HepG2 (cell line): ENCODE data around the gene NHERF2. TPM values are rescaled to one million over a fixed set of nuclear protein-coding genes. Genes with fewer than 3 reads are reported as not detected.

Experiments used
- ARHGAP35 ChIP-seq: sonication (generic); formaldehyde crosslinking; IDR thresholded peaks from 2 replicates; pipeline ENCODE4 v1.9.0; 2022; ENCODE audit warnings: mild to moderate bottlenecking, inconsistent platforms, moderate library complexity, missing genetic modification reagents, borderline replicate concordance
- ARNT2 ChIP-seq: sonication (generic); formaldehyde crosslinking; IDR thresholded peaks from 2 replicates; pipeline ENCODE4 v1.8.0; 2022; ENCODE audit warnings: mild to moderate bottlenecking, low read depth, missing genetic modification reagents, moderate library complexity
- HDAC2 ChIP-seq: sonication (generic); formaldehyde crosslinking; IDR thresholded peaks from 2 replicates; pipeline ENCODE4 v1.4.0; 2020; ENCODE audit warnings: missing genetic modification reagents
- HHEX ChIP-seq: IDR thresholded peaks from 2 replicates; pipeline ENCODE4 v1.6.1; 2016; ENCODE audit warnings: control low read depth
- HIVEP1 ChIP-seq: sonication (generic); formaldehyde crosslinking; IDR thresholded peaks from 2 replicates; pipeline ENCODE4 v1.4.0; 2020; ENCODE audit warnings: mild to moderate bottlenecking, missing genetic modification reagents
- NCOR1 ChIP-seq: fragments of 200-600 bp; sonication (generic); IDR thresholded peaks from 2 replicates; pipeline ENCODE4 v1.7.0; 2017; ENCODE audit warnings: antibody characterized with exemption, low read length, borderline replicate concordance
- NR2F1 ChIP-seq, 2 experiments: fragments of 450-650 bp in 1 of 2; formaldehyde crosslinking in 1 of 2; IDR thresholded peaks; 2 replicates each; pipeline versions ENCODE4 v1.5.0 to v1.6.1; 2016 to 2020; ENCODE audit warnings: mild to moderate bottlenecking in 1 of 2, missing compliant biosample characterization in 1 of 2, missing genetic modification reagents in 1 of 2, moderate library complexity in 1 of 2
- PTBP1 ChIP-seq: fragments of 200-400 bp; formaldehyde crosslinking; IDR thresholded peaks from 2 replicates; pipeline ENCODE4 v1.6.1; 2018; ENCODE audit warnings: low read length, low read depth; ENCODE audit not compliant: poor library complexity, severe bottlenecking
- SOX5 ChIP-seq: IDR thresholded peaks from 2 replicates; pipeline ENCODE4 v1.6.1; 2016; ENCODE audit warnings: borderline replicate concordance
- SP140L ChIP-seq: sonication (generic); formaldehyde crosslinking; IDR thresholded peaks from 2 replicates; pipeline ENCODE4 v1.4.0; 2020; ENCODE audit warnings: missing genetic modification reagents, borderline replicate concordance
- TAF1 ChIP-seq: sonication (generic); formaldehyde crosslinking; IDR thresholded peaks from 2 replicates; pipeline ENCODE4 v1.4.0; 2020; ENCODE audit warnings: missing genetic modification reagents
- ZNF205 ChIP-seq: IDR thresholded peaks from 2 replicates; pipeline ENCODE4 v1.6.1; 2018; ENCODE audit warnings: missing biosample characterization, missing genetic modification reagents
- ZNF468 ChIP-seq: sonication (generic); formaldehyde crosslinking; IDR thresholded peaks from 2 replicates; pipeline ENCODE4 v1.8.0; 2022; ENCODE audit warnings: mild to moderate bottlenecking, moderate library complexity, missing genetic modification reagents
- ZNF788 ChIP-seq: sonication (generic); formaldehyde crosslinking; IDR thresholded peaks from 2 replicates; pipeline ENCODE4 v1.5.0; 2020; ENCODE audit warnings: mild to moderate bottlenecking, missing genetic modification reagents, borderline replicate concordance
- ZNF891 ChIP-seq: sonication (generic); formaldehyde crosslinking; IDR thresholded peaks from 2 replicates; pipeline ENCODE4 v1.5.0; 2020; ENCODE audit warnings: mild to moderate bottlenecking, missing genetic modification reagents
- polyA plus RNA-seq, 8 experiments: library from polyadenylated mRNA; depleted of rRNA in 3 of 8; stranded (reverse) in 7 of 8; unstranded in 1 of 8; fragments of >200 nt; fragmentation: Illumina TruSeq in 4 of 8; extraction: Trizol in 4 of 8; gene quantifications; 2 replicates each; pipeline versions ENCODE4 v1.2.1 to v1.2.3, GENCODE V29; 2011 to 2016; ENCODE audit warnings: low read depth in 4 of 8, missing spikeins in 1 of 8, mixed read lengths in 1 of 8; ENCODE audit not compliant: insufficient read depth in 1 of 8
- total RNA-seq, 5 experiments: library from RNA; depleted of rRNA; stranded (reverse); fragments of >200 nt; fragmentation: Illumina TruSeq; extraction: Trizol; gene quantifications; 2 replicates each; pipeline ENCODE4 v1.2.3, GENCODE V29; 2016; ENCODE audit warnings: low read depth in 1 of 5
- TF ChIP-seq, protein P1 (sequence below): IDR thresholded peaks from 2 replicates; pipeline ENCODE4 v1.6.1; 2012; ENCODE audit warnings: inconsistent platforms
- TF ChIP-seq, protein P2 (sequence below): sonication (generic); formaldehyde crosslinking; IDR thresholded peaks from 2 replicates; pipeline ENCODE4 v1.4.0; 2020; ENCODE audit warnings: missing genetic modification reagents
- TF ChIP-seq, protein P3 (sequence below): sonication (generic); formaldehyde crosslinking; IDR thresholded peaks from 2 replicates; pipeline ENCODE4 v1.8.1; 2023; ENCODE audit warnings: mild to moderate bottlenecking, missing genetic modification reagents, borderline replicate concordance
- TF ChIP-seq, protein P4 (sequence below): IDR thresholded peaks from 2 replicates; pipeline ENCODE4 v1.6.1; 2016; ENCODE audit warnings: mild to moderate bottlenecking
- TF ChIP-seq, protein P5 (sequence below): sonication (generic); formaldehyde crosslinking; IDR thresholded peaks from 2 replicates; pipeline ENCODE4 v1.4.0; 2020; ENCODE audit warnings: missing genetic modification reagents
- TF ChIP-seq, protein P6 (sequence below): sonication (generic); formaldehyde crosslinking; IDR thresholded peaks from 2 replicates; pipeline ENCODE4 v1.8.1; 2023; ENCODE audit warnings: mild to moderate bottlenecking, missing genetic modification reagents

Gene NHERF2
- total and polyA plus RNA-seq, 2 of the 13 experiments (the other 11 are each of a cell fraction or from before 2014, with no cell fraction given): 23.7 to 39.3 TPM

DNA sequence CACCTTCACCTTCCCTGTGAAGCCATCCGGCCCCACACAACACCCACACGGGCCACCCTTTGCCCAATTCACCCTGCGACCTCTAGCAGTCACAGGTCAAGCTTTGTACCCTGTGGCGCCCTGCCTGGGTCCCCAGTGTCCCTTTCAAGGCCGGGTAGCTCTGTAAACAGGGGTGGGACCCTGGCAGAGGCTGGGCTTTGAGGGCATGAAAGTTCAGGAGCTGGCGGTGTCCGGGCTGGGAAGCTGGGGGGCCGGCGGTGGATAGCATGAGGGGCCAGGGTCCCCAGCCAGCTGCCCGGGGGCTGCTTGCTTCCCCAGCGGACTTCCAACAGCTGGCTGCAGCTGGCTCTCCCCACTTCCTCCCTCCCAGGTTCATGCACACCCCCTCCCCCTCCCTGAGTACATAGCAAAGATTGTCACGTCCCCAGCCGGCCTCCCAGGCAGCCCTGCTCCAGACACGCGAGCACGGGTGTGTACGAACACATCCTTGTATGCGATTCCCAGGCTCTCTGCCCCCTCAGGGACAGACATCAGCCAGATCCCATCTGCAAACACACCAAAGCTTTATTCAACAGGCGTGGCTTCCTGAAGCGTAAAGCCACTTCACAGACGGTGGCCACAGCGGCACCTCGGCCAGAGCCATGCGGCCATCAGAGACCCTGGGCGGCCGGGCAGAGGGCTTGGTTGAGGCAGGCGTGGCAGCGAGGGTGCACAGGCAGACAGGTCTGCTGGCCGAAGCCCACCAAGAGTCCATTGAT lies 12.8 kb downstream of the NHERF2 start (continued):
- TF ChIP-seq, protein P1, sequence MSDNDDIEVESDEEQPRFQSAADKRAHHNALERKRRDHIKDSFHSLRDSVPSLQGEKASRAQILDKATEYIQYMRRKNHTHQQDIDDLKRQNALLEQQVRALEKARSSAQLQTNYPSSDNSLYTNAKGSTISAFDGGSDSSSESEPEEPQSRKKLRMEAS: peak; percentile 80; the same call in 1 of the 2 replicates
- TF ChIP-seq, protein P2, sequence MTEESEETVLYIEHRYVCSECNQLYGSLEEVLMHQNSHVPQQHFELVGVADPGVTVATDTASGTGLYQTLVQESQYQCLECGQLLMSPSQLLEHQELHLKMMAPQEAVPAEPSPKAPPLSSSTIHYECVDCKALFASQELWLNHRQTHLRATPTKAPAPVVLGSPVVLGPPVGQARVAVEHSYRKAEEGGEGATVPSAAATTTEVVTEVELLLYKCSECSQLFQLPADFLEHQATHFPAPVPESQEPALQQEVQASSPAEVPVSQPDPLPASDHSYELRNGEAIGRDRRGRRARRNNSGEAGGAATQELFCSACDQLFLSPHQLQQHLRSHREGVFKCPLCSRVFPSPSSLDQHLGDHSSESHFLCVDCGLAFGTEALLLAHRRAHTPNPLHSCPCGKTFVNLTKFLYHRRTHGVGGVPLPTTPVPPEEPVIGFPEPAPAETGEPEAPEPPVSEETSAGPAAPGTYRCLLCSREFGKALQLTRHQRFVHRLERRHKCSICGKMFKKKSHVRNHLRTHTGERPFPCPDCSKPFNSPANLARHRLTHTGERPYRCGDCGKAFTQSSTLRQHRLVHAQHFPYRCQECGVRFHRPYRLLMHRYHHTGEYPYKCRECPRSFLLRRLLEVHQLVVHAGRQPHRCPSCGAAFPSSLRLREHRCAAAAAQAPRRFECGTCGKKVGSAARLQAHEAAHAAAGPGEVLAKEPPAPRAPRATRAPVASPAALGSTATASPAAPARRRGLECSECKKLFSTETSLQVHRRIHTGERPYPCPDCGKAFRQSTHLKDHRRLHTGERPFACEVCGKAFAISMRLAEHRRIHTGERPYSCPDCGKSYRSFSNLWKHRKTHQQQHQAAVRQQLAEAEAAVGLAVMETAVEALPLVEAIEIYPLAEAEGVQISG (CRISPR knock-in tag): peak; percentile 70
- 0 out of 2 replicates have a peak, but pooled peaks have one; percentile 51 for TF ChIP-seq ARNT2 (CRISPR knock-in tag)
- TF ChIP-seq ARHGAP35: peak; percentile 23; the same call in 1 of the 2 replicates
- peak; percentile 62; the same call in 1 of the 2 replicates for TF ChIP-seq HDAC2 (CRISPR knock-in tag)
- peak; percentile 69 for TF ChIP-seq HIVEP1 (CRISPR knock-in tag)
- TF ChIP-seq, protein P3, sequence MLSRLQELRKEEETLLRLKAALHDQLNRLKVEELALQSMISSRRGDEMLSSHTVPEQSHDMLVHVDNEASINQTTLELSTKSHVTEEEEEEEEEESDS (CRISPR knock-in tag): no peak
- no peak; the same call in 1 of the 2 replicates for TF ChIP-seq HHEX (CRISPR knock-in tag)
- no peak for TF ChIP-seq ZNF468
- TF ChIP-seq, protein P4, sequence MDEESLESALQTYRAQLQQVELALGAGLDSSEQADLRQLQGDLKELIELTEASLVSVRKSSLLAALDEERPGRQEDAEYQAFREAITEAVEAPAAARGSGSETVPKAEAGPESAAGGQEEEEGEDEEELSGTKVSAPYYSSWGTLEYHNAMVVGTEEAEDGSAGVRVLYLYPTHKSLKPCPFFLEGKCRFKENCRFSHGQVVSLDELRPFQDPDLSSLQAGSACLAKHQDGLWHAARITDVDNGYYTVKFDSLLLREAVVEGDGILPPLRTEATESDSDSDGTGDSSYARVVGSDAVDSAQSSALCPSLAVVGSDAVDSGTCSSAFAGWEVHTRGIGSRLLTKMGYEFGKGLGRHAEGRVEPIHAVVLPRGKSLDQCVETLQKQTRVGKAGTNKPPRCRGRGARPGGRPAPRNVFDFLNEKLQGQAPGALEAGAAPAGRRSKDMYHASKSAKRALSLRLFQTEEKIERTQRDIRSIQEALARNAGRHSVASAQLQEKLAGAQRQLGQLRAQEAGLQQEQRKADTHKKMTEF (CRISPR knock-in tag): peak; percentile 94
- no peak for TF ChIP-seq TAF1 (CRISPR knock-in tag)
- peak; percentile 49; the same call in 1 of the 2 replicates for TF ChIP-seq NCOR1
- TF ChIP-seq, protein P5, sequence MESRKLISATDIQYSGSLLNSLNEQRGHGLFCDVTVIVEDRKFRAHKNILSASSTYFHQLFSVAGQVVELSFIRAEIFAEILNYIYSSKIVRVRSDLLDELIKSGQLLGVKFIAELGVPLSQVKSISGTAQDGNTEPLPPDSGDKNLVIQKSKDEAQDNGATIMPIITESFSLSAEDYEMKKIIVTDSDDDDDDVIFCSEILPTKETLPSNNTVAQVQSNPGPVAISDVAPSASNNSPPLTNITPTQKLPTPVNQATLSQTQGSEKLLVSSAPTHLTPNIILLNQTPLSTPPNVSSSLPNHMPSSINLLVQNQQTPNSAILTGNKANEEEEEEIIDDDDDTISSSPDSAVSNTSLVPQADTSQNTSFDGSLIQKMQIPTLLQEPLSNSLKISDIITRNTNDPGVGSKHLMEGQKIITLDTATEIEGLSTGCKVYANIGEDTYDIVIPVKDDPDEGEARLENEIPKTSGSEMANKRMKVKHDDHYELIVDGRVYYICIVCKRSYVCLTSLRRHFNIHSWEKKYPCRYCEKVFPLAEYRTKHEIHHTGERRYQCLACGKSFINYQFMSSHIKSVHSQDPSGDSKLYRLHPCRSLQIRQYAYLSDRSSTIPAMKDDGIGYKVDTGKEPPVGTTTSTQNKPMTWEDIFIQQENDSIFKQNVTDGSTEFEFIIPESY (CRISPR knock-in tag): 0 out of 2 replicates have a peak, but pooled peaks have one; percentile 11
- TF ChIP-seq NR2F1 (CRISPR knock-in tag; IDR thresholded peaks at IDR 0.05): peak; percentile 88 to 96
- TF ChIP-seq PTBP1: no peak
- TF ChIP-seq ZNF891 (CRISPR knock-in tag): no peak; the same call in 1 of the 2 replicates
- TF ChIP-seq ZNF205: no peak; the same call in 1 of the 2 replicates
- no peak for TF ChIP-seq SP140L
- TF ChIP-seq, protein P6, sequence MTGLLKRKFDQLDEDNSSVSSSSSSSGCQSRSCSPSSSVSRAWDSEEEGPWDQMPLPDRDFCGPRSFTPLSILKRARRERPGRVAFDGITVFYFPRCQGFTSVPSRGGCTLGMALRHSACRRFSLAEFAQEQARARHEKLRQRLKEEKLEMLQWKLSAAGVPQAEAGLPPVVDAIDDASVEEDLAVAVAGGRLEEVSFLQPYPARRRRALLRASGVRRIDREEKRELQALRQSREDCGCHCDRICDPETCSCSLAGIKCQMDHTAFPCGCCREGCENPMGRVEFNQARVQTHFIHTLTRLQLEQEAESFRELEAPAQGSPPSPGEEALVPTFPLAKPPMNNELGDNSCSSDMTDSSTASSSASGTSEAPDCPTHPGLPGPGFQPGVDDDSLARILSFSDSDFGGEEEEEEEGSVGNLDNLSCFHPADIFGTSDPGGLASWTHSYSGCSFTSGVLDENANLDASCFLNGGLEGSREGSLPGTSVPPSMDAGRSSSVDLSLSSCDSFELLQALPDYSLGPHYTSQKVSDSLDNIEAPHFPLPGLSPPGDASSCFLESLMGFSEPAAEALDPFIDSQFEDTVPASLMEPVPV (CRISPR knock-in tag): no peak; the same call in none of the 2 replicates
- TF ChIP-seq ZNF788 (CRISPR knock-in tag): peak; percentile 81; the same call in 1 of the 2 replicates
- TF ChIP-seq SOX5 (CRISPR knock-in tag): peak; percentile 62; the same call in 1 of the 2 replicates
